Left ventricle myocardium inferior (tissue), 1 donor: Measurements from ENCODE around the gene PAX7. TPM values are rescaled to one million over a fixed set of nuclear protein-coding genes. Genes with fewer than 3 reads are reported as not detected.

ENCODE experiments used
- DNase-seq: peaks from one replicate; pipeline ENCODE4 v3.0.0-alpha.2; 2020
- H3K27ac ChIP-seq: fragments of 200-600 bp; replicated peaks from 2 replicates; pipeline ENCODE4 v1.8.0; 2021
- H3K27me3 ChIP-seq: fragments of 200-600 bp; 2 replicates; pipeline ENCODE4 v1.8.0; 2021; ENCODE audit warnings: low read depth
- H3K36me3 ChIP-seq: fragments of 200-600 bp; 2 replicates; pipeline ENCODE4 v1.8.0; 2021
- H3K4me1 ChIP-seq: fragments of 200-600 bp; 2 replicates; pipeline ENCODE4 v1.8.0; 2021
- H3K4me3 ChIP-seq: fragments of 200-600 bp; 2 replicates; pipeline ENCODE4 v1.8.0; 2021; ENCODE audit warnings: mild to moderate bottlenecking, moderate library complexity
- H3K9me3 ChIP-seq: fragments of 200-600 bp; replicated peaks from 2 replicates; pipeline ENCODE4 v1.8.0; 2021
- intact Hi-C: fragments of 100-400 bp; cut with micrococcal nuclease; formaldehyde crosslinking; loops from one replicate; pipeline ENCODE4 v1.11.0; 2022
- total RNA-seq: library from RNA; stranded (reverse); fragmentation: NEBNext Ultra II Directional; extraction: Animal tissue kit (Norgen Biotek cat#: 25700); gene quantifications from one replicate; pipeline ENCODE4 v1.2.1, GENCODE V29; 2021
- TF ChIP-seq, protein P1 (sequence below): fragments of 200-600 bp; IDR thresholded peaks from 2 replicates; pipeline ENCODE4 v1.8.0; 2021; ENCODE audit warnings: antibody characterized with exemption, mild to moderate bottlenecking, borderline replicate concordance
- donor health status: DM: no; HTN: yes; CAD: no; lungs with severe emphysema.

The PAX7 gene
- total RNA-seq, 1 donor from 2014 or later: not detected

DNA sequence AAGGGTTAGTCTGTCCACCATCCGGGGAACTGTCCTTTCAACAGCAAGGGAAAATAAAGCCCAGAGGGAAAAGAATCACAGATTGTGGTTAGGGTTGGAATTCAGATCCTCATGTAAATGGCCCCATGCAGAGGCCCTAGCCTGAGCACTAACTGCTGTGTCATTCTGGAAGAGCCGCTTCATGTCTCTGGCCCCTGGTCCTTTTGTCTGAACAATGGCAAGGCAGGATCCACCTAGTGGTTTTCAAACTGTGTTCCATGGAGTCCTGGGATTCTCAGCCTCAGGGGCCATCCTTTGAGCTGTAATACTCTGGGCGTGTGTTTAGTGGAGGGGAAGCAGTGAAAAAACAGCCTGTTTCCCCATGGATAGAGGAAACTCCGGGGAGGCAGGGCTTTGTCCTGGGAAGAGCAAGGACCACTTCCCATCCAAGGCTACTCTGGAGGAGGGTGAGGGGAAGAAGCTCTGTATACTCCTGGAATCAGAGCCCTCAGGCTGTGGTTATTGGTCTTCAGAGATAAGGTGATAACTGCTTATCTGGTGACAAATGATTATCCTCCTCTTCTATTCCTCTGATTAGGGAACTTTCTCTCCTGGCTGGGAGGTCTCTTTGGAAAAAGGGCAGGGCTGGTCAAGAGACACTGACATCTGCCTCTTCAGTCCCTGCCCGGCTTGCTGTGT, 19.2 kb downstream of the PAX7 start:
- TF ChIP-seq, protein P1, sequence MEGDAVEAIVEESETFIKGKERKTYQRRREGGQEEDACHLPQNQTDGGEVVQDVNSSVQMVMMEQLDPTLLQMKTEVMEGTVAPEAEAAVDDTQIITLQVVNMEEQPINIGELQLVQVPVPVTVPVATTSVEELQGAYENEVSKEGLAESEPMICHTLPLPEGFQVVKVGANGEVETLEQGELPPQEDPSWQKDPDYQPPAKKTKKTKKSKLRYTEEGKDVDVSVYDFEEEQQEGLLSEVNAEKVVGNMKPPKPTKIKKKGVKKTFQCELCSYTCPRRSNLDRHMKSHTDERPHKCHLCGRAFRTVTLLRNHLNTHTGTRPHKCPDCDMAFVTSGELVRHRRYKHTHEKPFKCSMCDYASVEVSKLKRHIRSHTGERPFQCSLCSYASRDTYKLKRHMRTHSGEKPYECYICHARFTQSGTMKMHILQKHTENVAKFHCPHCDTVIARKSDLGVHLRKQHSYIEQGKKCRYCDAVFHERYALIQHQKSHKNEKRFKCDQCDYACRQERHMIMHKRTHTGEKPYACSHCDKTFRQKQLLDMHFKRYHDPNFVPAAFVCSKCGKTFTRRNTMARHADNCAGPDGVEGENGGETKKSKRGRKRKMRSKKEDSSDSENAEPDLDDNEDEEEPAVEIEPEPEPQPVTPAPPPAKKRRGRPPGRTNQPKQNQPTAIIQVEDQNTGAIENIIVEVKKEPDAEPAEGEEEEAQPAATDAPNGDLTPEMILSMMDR: no peak
- Histone ChIP-seq H3K4me3 (no peak overlapping the region), H3K9me3 (no peaks in the 10 kb centered on the region), H3K4me1 (peaks cover 13% of the 10 kb centered on the region), H3K36me3 (no peaks in the 10 kb centered on the region), H3K27ac (no peak overlapping the region), H3K27me3 (peaks cover 100% of the 10 kb centered on the region)
- intact Hi-C loops: no loop called here
- DNase-seq: no peak

DNA sequence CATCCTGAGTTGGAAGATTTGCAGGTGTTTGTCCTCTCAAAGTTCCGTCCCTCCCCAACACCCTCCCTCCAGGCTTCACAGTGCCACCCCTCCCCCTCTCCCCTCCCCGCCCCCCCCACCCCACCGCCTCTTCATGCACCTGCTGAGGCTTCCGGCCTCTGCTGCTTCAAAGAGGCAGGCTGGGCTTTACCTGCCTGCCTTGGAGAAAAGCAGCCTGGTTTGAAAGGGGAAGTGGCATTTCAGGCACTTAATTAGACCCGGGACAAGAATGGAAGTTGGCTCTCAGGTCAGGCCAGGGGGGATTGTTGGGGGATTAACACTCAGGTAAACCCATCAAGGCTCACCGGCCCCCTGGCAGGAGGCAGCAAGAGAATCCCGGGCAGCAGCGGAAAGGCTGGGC, 21.1 kb downstream of the PAX7 start:
- intact Hi-C loops: no loop called here
- no peaks in the 10 kb centered on the region for H3K9me3 ChIP-seq
- H3K4me1 ChIP-seq: peaks cover 6% of the 10 kb centered on the region
- no peak overlapping the region for H3K27ac ChIP-seq
- peaks cover 98% of the 10 kb centered on the region for H3K27me3 ChIP-seq
- TF ChIP-seq, protein P1: no peak
- H3K36me3 ChIP-seq: no peaks in the 10 kb centered on the region
- DNase-seq: no peak
- H3K4me3 ChIP-seq: no peak overlapping the region

DNA sequence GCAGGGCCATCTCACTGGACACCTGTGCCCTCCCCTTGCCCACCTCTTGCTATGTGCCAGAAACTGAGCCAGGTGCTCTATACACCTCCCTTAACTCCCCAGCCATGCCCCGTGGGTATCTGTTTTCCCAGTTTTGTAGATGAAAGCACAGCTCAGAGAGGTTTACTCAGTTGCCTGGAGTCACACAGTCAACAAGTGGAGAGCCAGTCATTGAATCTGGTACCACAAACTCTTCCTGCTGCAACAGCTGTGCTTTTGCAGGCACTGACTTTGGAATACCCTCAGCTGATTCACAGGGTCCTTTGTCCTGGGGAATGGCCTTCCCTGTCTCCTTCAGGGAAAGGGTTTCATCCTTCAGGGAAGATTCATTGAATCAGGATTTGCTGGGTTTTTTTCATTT, 22.1 kb downstream of the PAX7 start:
- Histone ChIP-seq H3K4me1 (no peaks in the 10 kb centered on the region), H3K9me3 (no peaks in the 10 kb centered on the region), H3K4me3 (no peak overlapping the region), H3K27me3 (peaks cover 98% of the 10 kb centered on the region), H3K36me3 (no peaks in the 10 kb centered on the region), H3K27ac (no peak overlapping the region)
- DNase-seq: no peak
- intact Hi-C loops: no loop called here
- TF ChIP-seq, protein P1: no peak

DNA sequence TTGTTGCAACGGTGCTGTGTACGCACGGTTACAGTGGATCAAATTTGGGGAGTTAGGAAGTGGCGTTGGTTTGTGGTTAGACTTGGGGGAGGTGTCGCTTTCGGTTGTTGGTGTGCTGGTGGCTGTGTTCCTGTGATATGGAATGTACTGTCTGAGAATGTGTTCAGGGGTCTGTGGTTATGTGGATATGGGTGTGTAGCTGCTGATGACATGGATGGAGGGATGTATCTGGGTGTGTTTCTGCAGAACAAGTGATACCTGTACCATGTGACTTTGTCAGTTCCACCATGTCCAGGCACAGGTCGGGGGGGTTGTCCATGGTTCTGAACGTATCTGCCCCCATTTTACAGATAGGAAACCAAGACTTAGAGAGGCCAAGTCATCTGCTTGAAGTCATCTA, 22.7 kb downstream of the PAX7 start:
- Histone ChIP-seq H3K27me3 (peaks cover 98% of the 10 kb centered on the region), H3K27ac (no peak overlapping the region), H3K4me1 (no peaks in the 10 kb centered on the region), H3K9me3 (no peaks in the 10 kb centered on the region), H3K36me3 (no peaks in the 10 kb centered on the region), H3K4me3 (no peak overlapping the region)
- TF ChIP-seq, protein P1: no peak
- intact Hi-C loops: no loop called here
- no peak for DNase-seq

DNA sequence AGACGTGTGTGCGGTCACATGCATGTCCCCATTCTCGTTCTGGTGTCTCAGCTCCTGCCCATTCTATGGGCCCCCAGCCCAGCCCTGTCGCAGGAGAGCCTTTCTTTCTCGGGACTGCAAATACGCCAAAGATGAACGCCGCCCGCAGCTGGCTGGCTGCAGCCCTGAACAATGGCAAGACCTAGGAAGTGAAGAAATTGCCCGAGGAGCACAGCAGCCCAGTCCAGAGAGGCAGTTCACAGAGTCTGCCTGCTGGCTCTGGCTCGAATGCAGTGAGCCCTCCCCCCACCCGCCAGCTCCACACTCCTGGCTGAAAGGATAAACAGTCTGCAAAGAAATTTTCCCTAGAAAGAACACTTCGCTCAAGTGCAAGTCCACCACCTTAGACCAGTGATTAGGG, 23.3 kb downstream of the PAX7 start:
- no peaks in the 10 kb centered on the region for H3K4me1 ChIP-seq
- H3K4me3 ChIP-seq: no peak overlapping the region
- H3K27me3 ChIP-seq: peaks cover 98% of the 10 kb centered on the region
- H3K9me3 ChIP-seq: no peaks in the 10 kb centered on the region
- TF ChIP-seq, protein P1: no peak
- DNase-seq: no peak
- H3K36me3 ChIP-seq: no peaks in the 10 kb centered on the region
- intact Hi-C loops: no loop called here
- H3K27ac ChIP-seq: no peak overlapping the region
